ENCODE measurements around the gene RAD50.

Gene RAD50

GRCh38 chr5:132673488-132673887 lies 116.7 kb downstream of the RAD50 start (continued):
- no peak for TF ChIP-seq TSHZ2 (CRISPR knock-in tag; IDR thresholded peaks at IDR 0.05)
- no peak for TF ChIP-seq ZNF565 (CRISPR knock-in tag; conservative IDR thresholded peaks at IDR 0.05; ENCODE audit: low read depth)
- TF ChIP-seq CSDC2 (CRISPR knock-in tag; IDR thresholded peaks at IDR 0.05), result no peak

DNA sequence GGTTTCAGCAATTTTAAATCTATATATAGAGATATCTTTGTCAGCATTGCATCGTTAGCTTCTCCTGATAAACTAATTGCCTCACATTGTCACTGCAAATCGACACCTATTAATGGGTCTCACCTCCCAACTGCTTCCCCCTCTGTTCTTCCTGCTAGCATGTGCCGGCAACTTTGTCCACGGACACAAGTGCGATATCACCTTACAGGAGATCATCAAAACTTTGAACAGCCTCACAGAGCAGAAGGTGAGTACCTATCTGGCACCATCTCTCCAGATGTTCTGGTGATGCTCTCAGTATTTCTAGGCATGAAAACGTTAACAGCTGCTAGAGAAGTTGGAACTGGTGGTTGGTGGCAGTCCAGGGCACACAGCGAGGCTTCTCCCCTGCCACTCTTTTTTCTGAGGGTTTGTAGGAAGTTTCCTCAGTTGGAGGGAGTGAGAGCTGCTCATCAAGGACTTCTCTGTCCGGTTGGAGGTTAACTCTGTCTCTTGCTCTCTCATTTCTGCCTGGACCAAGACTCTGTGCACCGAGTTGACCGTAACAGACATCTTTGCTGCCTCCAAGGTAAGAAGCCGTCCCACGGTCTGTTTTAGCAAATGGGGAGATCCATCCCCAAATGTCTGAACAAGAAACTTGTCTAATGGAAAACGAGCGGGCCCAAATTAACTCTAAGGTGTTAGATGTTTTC lies 117.3 kb downstream of the RAD50 start, which contains the start of gene IL4:
IL4 (plus strand) TSS at position 51 of the 692 bp plus-strand sequence; CDS start at position 113, 62 bp downstream.
- TF ChIP-seq BACH2 (CRISPR knock-in tag; IDR thresholded peaks at IDR 0.05; ENCODE audit: borderline replicate concordance) (no peak), TSHZ2 (CRISPR knock-in tag; IDR thresholded peaks at IDR 0.05) (no peak), ZNF70 (CRISPR knock-in tag; IDR thresholded peaks at IDR 0.05) (no peak), GLIS3 (CRISPR knock-in tag; IDR thresholded peaks at IDR 0.05) (no peak), SNAI2 (CRISPR knock-in tag; IDR thresholded peaks at IDR 0.05) (no peak)
- peak; percentile 4 for ATAC-seq

DNA sequence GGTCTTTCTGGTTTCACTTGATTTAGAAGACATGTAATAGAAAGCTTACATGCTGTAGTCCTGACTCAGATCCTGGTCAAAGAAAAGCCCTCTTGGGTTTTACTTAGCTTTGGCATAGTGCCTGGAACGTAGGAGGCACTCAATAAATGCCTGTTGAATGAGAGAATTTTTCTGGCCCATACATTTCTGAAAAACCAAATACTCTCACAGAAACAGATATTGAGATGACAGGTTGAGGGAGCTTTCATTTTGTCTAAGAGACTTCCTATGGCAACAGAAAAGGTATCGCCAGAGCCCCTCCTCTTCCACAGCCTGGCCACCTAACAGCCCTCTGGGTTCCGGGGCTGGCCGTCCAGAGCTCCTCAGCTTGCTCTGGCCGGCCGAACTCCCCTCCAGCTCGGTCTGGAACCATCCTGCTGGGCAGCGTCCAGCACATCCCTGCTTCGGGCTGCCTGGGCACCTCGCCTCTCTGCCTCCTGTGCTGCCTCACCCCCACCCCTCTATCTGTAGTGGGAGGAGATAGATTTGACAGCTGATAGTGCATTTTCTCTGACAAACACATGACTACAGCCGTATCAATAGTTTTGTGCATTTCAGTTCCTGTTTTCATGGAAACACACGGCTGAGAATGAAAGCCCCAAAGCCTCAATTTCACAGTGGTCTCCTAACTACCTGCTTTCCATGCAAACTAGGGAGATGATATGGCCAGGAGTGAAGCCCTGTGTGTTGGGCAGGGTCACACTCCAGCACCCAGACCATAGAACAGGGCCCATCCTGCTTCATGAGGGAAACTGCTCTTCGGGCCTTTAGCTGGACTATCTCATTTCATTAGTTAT lies 118.1 kb downstream of the RAD50 start:
- TF ChIP-seq ZNF70 (CRISPR knock-in tag; IDR thresholded peaks at IDR 0.05) (no peak), ISL1 (CRISPR knock-in tag; IDR thresholded peaks at IDR 0.05) (peak; percentile 74), TCF4 (CRISPR knock-in tag; IDR thresholded peaks at IDR 0.05; ENCODE audit: borderline replicate concordance) (no peak)
- peak; percentile 79 for ATAC-seq

- no peak for TF ChIP-seq RARB (CRISPR knock-in tag; IDR thresholded peaks at IDR 0.05)
- no peak for TF ChIP-seq OSR1 (CRISPR knock-in tag; IDR thresholded peaks at IDR 0.05)
- no peak for ATAC-seq
Observed at GRCh38 chr5:132675936-132676689, 119.3 kb downstream of the RAD50 start.

DNA sequence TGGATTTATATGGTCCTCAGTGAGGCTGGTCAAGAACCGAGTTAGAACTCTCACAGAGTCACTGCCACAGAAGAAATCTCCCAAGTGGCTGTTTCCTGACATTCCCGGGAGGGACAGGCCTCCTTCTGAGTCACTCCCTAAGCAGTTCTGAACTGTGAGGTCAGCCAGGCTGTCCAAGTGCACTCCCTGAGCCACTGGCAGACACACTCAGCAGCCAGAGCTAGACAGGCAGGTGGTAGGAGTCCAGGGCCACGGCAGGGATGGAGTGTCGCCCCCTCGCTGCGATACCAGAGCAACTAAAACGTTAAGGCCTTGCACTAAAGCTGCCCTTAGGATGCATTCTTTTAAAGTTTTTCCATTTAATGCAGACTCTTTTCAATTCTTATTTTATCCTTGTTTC lies 120.4 kb downstream of the RAD50 start:
- TF ChIP-seq ZFP3 (CRISPR knock-in tag; IDR thresholded peaks at IDR 0.05) (no peak), RARB (CRISPR knock-in tag; IDR thresholded peaks at IDR 0.05) (no peak), ZNF8 (CRISPR knock-in tag; IDR thresholded peaks at IDR 0.05) (no peak), TOX (CRISPR knock-in tag; IDR thresholded peaks at IDR 0.05; ENCODE audit: borderline replicate concordance) (no peak), TCF4 (CRISPR knock-in tag; IDR thresholded peaks at IDR 0.05; ENCODE audit: borderline replicate concordance) (no peak), OSR1 (CRISPR knock-in tag; IDR thresholded peaks at IDR 0.05) (no peak), ZC3H10 (CRISPR knock-in tag; IDR thresholded peaks at IDR 0.05) (no peak), ZFP30 (CRISPR knock-in tag; IDR thresholded peaks at IDR 0.05) (no peak), SNAI2 (CRISPR knock-in tag; IDR thresholded peaks at IDR 0.05) (no peak), ISL1 (CRISPR knock-in tag; IDR thresholded peaks at IDR 0.05) (no peak)
- TF ChIP-seq, protein P1, sequence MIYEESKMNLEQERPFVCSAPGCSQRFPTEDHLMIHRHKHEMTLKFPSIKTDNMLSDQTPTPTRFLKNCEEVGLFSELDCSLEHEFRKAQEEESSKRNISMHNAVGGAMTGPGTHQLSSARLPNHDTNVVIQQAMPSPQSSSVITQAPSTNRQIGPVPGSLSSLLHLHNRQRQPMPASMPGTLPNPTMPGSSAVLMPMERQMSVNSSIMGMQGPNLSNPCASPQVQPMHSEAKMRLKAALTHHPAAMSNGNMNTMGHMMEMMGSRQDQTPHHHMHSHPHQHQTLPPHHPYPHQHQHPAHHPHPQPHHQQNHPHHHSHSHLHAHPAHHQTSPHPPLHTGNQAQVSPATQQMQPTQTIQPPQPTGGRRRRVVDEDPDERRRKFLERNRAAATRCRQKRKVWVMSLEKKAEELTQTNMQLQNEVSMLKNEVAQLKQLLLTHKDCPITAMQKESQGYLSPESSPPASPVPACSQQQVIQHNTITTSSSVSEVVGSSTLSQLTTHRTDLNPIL (CRISPR knock-in tag; IDR thresholded peaks at IDR 0.05; ENCODE audit: low read depth), result no peak
- peak; percentile 90 for ATAC-seq

Measured in SK-N-SH treated with all-trans-retinoic acid at 6 μM for 48 hours (cell line).